Activated T-helper 1 cell treated with anti-CD3 and anti-CD28 coated beads, Interleukin-2, amount 50 U/mL, for 16 hours (primary cell): ENCODE results near the gene CEP83.

Source experiments
- DNase-seq, 2 donors: peaks; one replicate each; pipeline ENCODE4 v3.0.0-alpha.2; 2020; ENCODE audit warnings: low read depth in 1 of 2, low spot score in 1 of 2

CEP83 gene

GRCh38 chr12:94309373-94309772, 150.3 kb downstream of the CEP83 start:
- DNase-seq = no peak

- no peak for DNase-seq
Observed at GRCh38 chr12:94308612-94309011, 151.1 kb downstream of the CEP83 start.

- no peak for DNase-seq
Observed at GRCh38 chr12:94305130-94305957, 154.3 kb downstream of the CEP83 start.

GRCh38 chr12:94304566-94305061, 155.1 kb downstream of the CEP83 start:
- DNase-seq = no peak

DNA sequence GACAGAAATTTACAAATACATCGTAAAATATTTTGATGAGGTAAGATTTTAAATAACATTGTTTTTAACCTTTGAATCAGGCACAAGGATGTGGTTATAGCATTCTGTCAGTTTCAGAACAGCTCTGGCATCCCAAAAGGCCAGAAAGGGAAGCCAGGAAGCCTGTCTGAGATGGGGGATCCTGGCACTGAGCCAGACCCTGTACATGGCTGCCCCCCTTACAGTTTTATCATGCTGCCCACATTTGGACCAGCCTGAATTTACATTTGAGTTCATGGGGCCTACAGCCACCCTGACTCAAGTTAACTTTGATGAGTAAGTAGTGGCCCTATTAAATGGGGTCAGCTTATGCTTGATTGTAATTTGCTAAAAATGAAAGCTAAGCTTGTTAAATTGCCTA, 155.7 kb downstream of the CEP83 start:
- no peak for DNase-seq

DNA sequence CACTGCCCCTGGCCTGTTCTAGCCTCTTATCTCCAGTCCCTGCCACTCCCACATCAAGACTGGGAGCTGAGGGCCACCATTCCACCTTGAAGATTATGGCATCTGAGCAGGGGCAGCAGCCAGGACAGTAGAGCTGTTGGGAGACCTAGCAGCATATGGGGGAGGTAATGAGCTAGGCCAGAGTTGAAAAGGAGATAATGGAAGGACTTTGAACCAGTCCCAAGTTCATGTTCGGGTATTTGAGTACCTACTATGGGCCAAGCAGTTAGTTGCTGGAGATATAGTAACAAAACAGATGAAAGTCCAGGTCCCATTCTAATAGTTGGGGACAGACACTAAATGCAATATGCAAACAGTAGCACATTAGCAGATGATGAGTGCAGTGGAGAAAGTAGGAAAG, 159.8 kb downstream of the CEP83 start:
- no peak for DNase-seq

GRCh38 chr12:94297876-94298505, 161.7 kb downstream of the CEP83 start:
- DNase-seq = no peak

DNA sequence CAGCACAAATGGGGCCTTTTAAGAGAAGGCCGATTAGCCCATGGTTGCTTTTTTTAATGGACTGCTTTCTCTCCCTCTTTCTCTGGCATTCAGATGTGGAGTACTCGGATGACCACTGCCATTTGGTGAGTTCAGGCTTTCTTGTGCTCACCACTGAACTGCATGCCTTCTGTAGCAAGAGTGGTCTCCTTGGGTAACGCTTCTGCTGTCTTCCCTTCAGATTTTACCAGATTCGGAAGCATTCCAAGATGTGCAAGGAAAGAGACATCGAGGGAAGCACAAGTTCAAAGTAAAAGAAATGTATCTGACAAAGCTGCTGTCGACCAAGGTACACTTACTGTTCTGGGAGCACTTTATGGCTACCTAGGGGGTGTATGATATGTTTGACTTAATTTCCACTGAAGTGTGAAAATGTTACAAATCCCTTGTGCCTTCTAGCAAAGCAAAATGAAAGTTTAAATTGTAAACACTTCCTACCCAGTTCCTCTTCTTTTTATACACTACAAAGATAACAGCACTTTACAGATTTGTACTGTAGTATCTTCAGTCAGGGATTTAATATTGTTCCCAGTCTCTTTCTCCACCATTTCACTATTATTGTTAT, 162.5 kb downstream of the CEP83 start:
- no peak for DNase-seq

DNA sequence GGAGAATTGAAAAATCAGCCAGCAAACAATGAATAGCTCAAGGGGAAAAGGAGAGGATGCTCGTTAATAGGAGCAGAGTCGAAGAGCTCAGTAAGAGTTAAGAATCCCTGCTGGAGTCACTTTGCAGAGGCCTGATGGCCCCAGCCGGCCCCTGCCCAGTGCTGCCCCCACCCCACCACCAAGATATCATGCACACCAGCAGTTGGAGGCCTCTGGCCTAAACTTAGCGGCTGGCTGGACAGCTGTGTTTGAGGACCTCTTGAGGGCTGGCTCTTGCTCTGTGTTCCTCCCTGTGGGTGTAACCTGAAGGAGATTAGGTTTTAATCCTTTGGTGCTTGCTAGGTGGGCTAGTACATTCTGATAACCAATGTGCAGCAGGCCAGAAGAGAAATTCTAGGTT, 169.3 kb downstream of the CEP83 start:
- no peak for DNase-seq

DNA sequence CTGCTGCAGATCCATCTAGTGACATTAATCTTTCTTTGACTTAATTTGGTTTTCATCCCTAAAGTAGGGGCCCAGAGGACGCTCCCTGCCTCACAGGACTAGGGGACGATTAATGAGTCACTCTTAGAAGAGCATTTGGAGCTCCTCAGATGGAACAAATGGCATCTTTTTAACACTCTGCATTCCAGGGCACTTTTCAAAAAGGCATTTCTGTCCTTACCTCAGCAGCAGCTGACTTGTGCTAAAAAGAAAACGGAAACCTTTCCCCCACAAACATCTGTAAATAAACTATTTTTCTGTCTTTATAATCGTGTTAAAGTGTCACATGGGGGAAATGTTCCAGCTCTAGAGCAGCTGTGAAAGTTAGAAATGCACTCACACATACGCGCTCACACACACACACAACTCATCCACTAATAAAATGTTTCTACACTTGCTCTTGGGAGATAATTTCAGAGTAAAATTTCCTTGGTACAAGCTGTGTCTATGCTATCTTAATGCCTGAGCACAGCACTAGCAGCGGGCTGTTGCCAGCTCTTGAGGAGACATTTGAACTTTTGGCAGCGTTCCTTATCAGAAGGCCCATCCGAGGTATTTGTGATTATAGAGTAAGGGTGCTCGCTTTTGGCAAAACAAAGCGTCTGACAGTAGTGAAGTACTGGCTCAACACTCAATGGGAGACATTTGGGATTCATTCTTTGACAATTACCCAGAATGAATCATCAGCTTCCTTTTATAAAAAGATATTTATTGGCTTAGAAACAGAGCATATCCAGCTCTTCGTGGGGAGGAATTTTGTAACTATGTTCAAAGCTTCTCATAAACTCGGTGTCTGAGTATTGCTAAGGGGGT, 170.0 kb downstream of the CEP83 start:
- no peak for DNase-seq

DNA sequence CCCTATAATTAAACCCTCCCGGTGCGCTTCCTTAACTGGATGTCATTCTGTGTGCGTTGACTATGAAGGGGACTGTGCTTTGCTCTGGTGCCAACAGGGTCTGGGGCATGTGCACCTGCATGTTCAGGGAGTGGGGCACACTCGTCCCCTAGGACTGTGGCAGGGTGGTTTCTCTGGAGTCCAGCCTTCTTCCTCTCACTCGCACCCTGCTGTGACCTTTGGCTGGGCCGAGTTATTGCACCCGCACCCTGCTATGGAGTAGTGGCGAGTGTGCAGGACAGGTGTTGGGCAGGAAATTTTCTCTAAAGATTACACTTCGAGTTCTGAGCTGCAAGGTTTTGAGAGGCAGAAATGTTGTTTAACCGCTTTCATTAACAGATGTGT, 172.4 kb downstream of the CEP83 start:
- no peak for DNase-seq

DNA sequence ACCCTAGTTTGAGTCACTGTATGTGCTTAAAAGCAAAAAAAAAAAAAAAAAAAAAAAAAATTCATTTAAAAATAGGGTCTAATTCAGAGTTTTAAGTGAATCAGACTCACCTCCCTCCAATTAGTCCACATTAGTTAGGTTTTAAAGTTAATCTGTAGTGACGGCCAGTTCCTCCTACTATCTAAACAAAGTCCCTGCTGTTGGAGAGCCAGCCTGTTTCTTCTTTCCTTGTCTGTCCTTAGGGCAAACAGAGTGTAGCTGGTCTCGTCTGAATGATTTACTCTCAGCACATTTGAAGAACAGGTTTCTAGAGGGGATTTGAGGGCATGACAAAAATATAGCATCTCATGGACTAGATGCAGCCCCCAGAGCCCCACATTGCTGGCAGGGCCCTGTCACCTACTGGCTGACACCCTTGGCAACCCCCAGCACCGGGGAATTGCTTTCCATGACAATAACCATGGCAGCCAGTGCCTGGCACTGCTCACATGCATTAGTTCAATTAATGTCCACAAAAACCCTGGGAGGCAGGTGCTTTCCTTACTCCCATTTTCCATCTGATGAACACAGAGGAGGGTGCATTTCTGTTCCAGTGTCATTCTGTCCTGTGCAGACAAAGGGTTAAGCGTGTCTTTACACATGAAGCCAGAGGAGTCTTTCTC, 173.0 kb downstream of the CEP83 start:
- no peak for DNase-seq

DNA sequence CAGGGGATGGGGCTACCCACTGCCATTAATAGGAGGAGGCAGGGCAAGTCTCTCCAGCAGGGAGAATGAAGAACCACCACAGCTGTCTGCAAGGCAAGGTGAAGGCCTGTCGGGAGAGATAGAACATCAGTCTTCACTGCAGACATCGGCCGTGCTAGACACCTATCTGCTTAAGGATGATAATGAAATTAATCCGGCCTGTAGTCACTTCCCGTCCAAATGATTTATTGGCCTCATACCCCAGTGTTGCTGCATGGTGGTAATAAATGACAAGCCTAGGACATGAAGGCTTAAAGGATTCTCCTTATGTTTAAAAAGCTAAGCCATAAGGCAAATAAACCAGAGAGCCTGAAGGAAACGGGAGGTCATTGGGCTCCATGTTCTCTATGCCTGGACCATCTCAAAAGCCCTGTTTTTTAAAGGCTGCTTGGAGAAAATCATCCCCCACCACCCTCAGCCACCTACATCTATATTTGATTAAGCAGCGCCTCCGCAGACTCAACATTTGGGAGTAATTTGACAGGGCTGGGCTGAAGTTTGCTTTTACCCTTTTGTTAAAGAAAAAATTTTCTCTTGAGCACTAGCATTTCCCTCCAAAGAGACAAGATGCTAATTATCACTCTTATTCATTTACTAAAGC, 173.6 kb downstream of the CEP83 start:
- DNase-seq = no peak

DNA sequence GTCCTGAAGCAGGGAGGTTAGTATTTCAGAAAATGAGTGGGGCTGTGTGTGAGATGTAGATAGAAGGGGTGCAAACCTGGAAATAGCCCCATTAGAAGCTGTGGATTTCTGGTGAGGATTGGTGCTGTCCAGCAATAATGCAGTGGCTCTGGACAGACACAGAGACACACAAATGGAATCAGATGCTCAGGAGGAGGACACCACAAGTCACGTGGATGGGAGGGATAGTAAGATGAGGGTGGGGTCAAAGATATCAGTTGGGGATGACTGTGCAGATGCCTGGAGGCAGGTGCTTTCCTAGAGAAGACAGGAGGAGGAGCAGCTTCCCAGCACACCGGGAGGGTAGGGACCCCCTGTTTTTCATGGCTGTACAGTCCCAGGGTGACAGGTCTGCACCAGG, 174.8 kb downstream of the CEP83 start:
- DNase-seq = no peak

GRCh38 chr12:94284046-94284445, 175.6 kb downstream of the CEP83 start:
- no peak for DNase-seq

DNA sequence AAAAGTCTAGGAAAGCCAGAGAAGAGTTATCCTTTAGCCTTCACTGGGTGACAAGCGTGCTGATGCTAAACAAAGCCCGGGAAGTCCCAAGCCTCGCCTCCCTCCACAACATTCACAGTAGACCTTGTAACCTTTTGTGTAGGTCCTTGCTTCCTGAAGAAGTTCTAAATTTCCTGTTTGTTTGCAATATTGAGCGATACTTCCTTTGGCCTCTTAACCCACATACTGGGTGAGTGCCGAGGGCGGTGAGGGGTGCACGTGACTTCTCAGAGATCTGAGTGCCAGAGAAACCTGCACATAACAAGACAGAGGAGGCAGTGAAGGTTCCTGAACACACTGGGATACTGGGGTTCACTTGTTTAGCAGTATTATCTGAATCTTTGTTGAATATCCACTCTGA, 177.0 kb downstream of the CEP83 start:
- peak in 1 of 2 donors; percentile 26 for DNase-seq

DNA sequence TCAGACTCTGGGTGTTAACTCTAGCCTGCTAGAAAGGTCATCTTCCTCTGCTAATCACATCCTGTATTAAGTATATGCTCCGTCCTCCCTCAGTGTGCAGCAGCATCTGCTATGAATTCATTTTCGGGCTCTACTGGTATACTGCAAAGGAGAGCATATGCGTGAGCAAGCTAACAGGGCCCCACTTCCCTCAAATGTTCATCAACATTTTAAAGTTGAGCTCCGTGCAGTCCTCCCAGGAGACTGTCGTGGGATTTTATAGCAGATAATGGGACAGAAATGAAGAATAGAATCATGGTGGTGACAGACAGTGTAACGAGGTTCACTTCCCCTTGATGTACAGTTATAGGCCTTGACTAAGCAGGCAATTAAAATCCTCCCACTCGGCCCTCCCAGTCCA, 179.6 kb downstream of the CEP83 start:
- no peak for DNase-seq

DNA sequence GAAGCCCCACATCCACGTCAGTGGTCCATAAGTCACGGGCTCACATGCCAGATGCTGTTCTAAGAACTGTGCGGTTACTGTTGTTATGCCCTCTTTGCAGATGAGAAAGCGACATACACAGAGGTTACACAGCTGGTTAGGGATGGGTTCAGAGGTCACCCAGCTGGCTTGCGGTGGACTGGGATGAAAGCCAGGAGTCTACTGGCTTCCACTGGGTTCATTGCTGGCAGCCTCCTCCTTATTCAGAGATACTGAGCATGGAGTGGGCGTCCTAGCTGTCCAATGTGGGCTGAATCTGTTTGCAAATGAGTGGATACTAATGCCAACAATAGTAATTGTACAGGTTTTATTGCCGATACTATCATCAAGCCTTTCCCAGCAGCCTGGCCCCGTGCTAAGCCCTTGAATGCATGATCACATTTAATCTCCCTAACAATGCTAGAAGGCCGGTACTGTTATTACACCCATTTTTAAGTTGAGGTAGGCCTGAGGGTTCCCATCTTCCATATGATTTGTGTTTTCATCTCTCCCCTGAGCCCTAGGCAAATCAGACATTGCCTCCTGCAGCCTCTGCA, 182.2 kb downstream of the CEP83 start:
- no peak for DNase-seq

GRCh38 chr12:94276725-94277124, 182.9 kb downstream of the CEP83 start:
- DNase-seq = no peak

GRCh38 chr12:94273272-94273671, 186.4 kb downstream of the CEP83 start:
- no peak for DNase-seq
